Measurements from ENCODE around the gene FABP2. TPM values are rescaled to one million over a fixed set of nuclear protein-coding genes. Genes with fewer than 3 reads are reported as not detected.

FABP2 gene
- total and polyA plus RNA-seq, 2 of the 8 experiments (the other 6 are each of a cell fraction or from before 2014, with no cell fraction given): not detected

GRCh38 chr4:119290598-119290997 lies 31.3 kb downstream of the FABP2 start (continued):
- no peak for TF ChIP-seq RFX5 (IDR thresholded peaks at IDR 0.05; ENCODE audit: borderline replicate concordance, low read depth, low read length)
- no peak for TF ChIP-seq NRF1 (IDR thresholded peaks at IDR 0.05; ENCODE audit: low read depth, low read length)
- no peak for TF ChIP-seq HDAC2 (IDR thresholded peaks at IDR 0.05; ENCODE audit: borderline replicate concordance in 1 of 2, low read depth in 2 of 2, low read length in 2 of 2)
- TF ChIP-seq POLR2AphosphoS5 (IDR thresholded peaks at IDR 0.05; ENCODE audit: low read depth, low read length): no peak
- TF ChIP-seq RXRA (IDR thresholded peaks at IDR 0.05; ENCODE audit: insufficient read depth, low read depth, low read length): no peak
- no peak for TF ChIP-seq SAP30 (IDR thresholded peaks at IDR 0.05; ENCODE audit: insufficient read depth, insufficient replicate concordance, low read length)

All from H1 (cell line).